Transverse colon (tissue), 3 donors: Measurements from ENCODE around the gene GRM8.

Experiments
- CTCF ChIP-seq, 5 experiments: fragments of 200-600 bp in 3 of 5; fragments of 450-650 bp in 2 of 5; sonication (generic) in 3 of 5; IDR thresholded peaks; 1 replicate in 2 of 5; 2 replicates in 3 of 5; pipeline ENCODE4 v1.5.1; 2016 to 2017; ENCODE audit warnings: antibody characterized with exemption in 5 of 5, inconsistent platforms in 3 of 5, mild to moderate bottlenecking in 2 of 5, moderate library complexity in 1 of 5
- POLR2A ChIP-seq: fragments of 450-650 bp; IDR thresholded peaks from one replicate; pipeline ENCODE4 v1.6.1; 2016; ENCODE audit warnings: antibody characterized with exemption, mild to moderate bottlenecking, moderate library complexity

GRCh38 chr7:126524967-126525366 is 727.8 kb downstream of the GRM8 start:
- TF ChIP-seq POLR2A (no peak), CTCF (IDR thresholded peaks at IDR 0.05) (no peak)
